OCI-LY1 (cell line): ENCODE measurements around the gene CXCL5.

Experiments used
- CTCF ChIP-seq: fragments of 200-600 bp; sonication (generic), shearing (Covaris generic); IDR thresholded peaks from 2 replicates; pipeline ENCODE4 v1.5.1; 2017; ENCODE audit warnings: mild to moderate bottlenecking, antibody characterized with exemption, low read length, moderate library complexity, mixed read lengths
- EZH2 ChIP-seq: fragments of 200-600 bp; sonication (generic), shearing (Covaris generic); IDR thresholded peaks from 2 replicates; pipeline ENCODE4 v1.8.0; 2017; ENCODE audit warnings: borderline replicate concordance, mixed run types, mild to moderate bottlenecking, antibody characterized with exemption, low read length, moderate library complexity, mixed read lengths

GRCh38 chr4:74014332-74014731 lies 15.9 kb upstream of the CXCL5 start:
- no peak for TF ChIP-seq CTCF
- no peak for TF ChIP-seq EZH2
